Right lobe of liver (tissue), 6 donors: ENCODE results near the gene LTC4S. TPM values are rescaled to one million over a fixed set of nuclear protein-coding genes. Genes with fewer than 3 reads are reported as not detected.

Experiments
- ATAC-seq, 4 donors: fragments of 200-7000 bp; cut with Tn5 transposase; one replicate each; pipeline ENCODE4 v1.9.1; 2020; ENCODE audit warnings: mild to moderate bottlenecking in 4 of 4, moderate library complexity in 4 of 4
- DNase-seq, 3 donors: peaks; one replicate each; pipeline ENCODE4 v3.0.0-alpha.2; 2020
- H3K27ac ChIP-seq, 3 donors: fragments of 200-600 bp; one replicate each; pipeline ENCODE4 v1.8.0; 2022
- H3K27me3 ChIP-seq, 2 donors: fragments of 200-600 bp; one replicate each; pipeline ENCODE4 v1.8.0; 2022
- H3K36me3 ChIP-seq, 4 donors: fragments of 200-600 bp; sonication (generic) in 1 of 4; one replicate each; pipeline versions ENCODE4 v1.5.1 to v1.8.0; 2017 to 2022; ENCODE audit warnings: control low read depth in 1 of 4
- H3K4me1 ChIP-seq, 4 donors: fragments of 200-600 bp; sonication (generic) in 1 of 4; one replicate each; pipeline versions ENCODE4 v1.5.1 to v1.8.0; 2017 to 2022; ENCODE audit warnings: control low read depth in 1 of 4
- H3K4me3 ChIP-seq, 3 donors: fragments of 200-600 bp; one replicate each; pipeline ENCODE4 v1.8.0; 2022
- H3K9me3 ChIP-seq, 4 donors: fragments of 200-600 bp; sonication (generic) in 1 of 4; one replicate each; pipeline versions ENCODE4 v1.5.1 to v1.8.0; 2017 to 2022; ENCODE audit warnings: control low read depth in 1 of 4
- POLR2A ChIP-seq: fragments of 450-650 bp; IDR thresholded peaks from one replicate; pipeline ENCODE4 v1.6.1; 2017; ENCODE audit warnings: antibody characterized with exemption, mild to moderate bottlenecking
- WGBS: methylation state at CpG from one replicate; pipeline ENCODE4 v1.1.6; 2018; ENCODE audit warnings: low coverage, low lambda C conversion rate; ENCODE audit not compliant: insufficient coverage; ENCODE audit errors: missing lambda C conversion rate; 5-methylcytosine and 5-hydroxymethylcytosine counted together
- intact Hi-C, 2 donors: fragments of 100-400 bp; cut with DNase I; formaldehyde crosslinking; loops; one replicate each; pipeline versions ENCODE4 v1.11.2 to v1.14.1; 2022
- total RNA-seq, 6 experiments: library from RNA; depleted of rRNA in 2 of 6; stranded (reverse); fragments of >200 nt in 2 of 6; fragmentation: NEBNext Ultra II Directional in 3 of 6; extraction: Animal tissue kit (Norgen Biotek cat#: 25700) in 3 of 6; gene quantifications; one replicate each; pipeline versions ENCODE4 v1.1.0 to v1.2.4, GENCODE V29; 2016 to 2023
- TF ChIP-seq, protein P1 (sequence below), 4 donors: fragments of 200-600 bp in 3 of 4; fragments of 450-650 bp in 1 of 4; IDR thresholded peaks; one replicate each; pipeline versions ENCODE4 v1.5.1 to v1.8.0; 2016 to 2022; ENCODE audit warnings: antibody characterized with exemption in 4 of 4, mild to moderate bottlenecking in 2 of 4
- donor health status: DM: no; HTN: yes; CAD: no.
- donor health status: DM: no; HTN: no; CAD: no.
- donor health status: DM: no; HTN: no; CAD: no.
- donor health status: DM: no; HTN: yes; CAD: no.
- donor health status: DM: no; HTN: yes; CAD: no.

Gene LTC4S
- total RNA-seq, 6 experiments from 2014 or later, result 0.73 to 1.7 (median 1.4) TPM; not detected in 1

DNA sequence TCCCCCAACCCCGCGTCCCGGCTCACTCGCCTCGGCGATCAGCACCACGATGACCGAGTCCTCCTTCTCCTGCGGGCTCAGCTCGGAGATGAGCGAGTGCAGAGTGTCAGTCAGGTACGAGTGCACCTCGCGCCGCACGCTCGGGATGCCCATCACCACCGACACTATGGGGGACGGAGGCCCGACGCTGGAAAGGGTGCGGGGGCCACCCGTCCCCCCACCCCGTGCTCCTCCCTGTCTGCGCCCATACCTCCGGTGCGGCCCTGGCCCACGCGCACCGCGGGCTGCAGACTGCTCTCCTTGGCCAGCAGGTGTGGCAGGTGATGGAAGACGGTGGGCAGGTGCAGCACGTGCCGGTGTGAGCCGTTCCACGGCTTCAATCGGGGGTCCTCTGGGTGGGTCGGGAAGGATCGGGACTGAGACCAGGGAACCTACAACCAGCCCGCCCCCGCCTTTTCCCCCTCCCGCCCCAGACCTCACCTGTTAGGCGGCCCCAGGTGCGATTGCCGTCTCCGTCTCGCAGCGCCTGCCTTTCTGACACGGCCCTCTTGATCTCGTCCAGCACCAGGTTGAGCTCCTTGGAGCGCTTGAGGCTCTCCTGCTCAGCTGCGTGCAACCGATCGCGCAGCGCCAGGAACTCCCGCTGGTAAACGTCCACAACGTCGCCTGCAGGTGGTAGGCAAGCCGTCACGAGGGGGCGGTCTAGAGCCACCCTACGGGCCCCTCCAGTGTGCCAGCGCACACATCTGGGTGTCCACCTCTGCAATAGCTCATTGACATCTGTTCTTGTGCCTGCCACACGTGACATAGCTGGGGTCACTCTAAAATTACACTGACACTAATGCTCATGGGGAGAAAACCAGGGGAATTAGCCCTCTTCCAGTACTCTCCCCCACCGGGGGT, 7.8 kb downstream of the LTC4S start:
- Histone ChIP-seq H3K36me3 (peaks cover 6 to 47% (median 22%) of the 10 kb centered on the region in 4 donors), H3K4me1 (peaks cover 0 to 38% (median 17%) of the 10 kb centered on the region in 4 donors), H3K9me3 (no peaks in the 10 kb centered on the region), H3K27ac (peak overlapping the region; percentile 75 to 95 (median 84)), H3K27me3 (no peaks in the 10 kb centered on the region), H3K4me3 (no peak overlapping the region)
- intact Hi-C loops, result no loop called here
- no peak for TF ChIP-seq POLR2A
- TF ChIP-seq, protein P1, sequence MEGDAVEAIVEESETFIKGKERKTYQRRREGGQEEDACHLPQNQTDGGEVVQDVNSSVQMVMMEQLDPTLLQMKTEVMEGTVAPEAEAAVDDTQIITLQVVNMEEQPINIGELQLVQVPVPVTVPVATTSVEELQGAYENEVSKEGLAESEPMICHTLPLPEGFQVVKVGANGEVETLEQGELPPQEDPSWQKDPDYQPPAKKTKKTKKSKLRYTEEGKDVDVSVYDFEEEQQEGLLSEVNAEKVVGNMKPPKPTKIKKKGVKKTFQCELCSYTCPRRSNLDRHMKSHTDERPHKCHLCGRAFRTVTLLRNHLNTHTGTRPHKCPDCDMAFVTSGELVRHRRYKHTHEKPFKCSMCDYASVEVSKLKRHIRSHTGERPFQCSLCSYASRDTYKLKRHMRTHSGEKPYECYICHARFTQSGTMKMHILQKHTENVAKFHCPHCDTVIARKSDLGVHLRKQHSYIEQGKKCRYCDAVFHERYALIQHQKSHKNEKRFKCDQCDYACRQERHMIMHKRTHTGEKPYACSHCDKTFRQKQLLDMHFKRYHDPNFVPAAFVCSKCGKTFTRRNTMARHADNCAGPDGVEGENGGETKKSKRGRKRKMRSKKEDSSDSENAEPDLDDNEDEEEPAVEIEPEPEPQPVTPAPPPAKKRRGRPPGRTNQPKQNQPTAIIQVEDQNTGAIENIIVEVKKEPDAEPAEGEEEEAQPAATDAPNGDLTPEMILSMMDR (IDR thresholded peaks at IDR 0.05), result peak; percentile 61 to 88 (median 75)
- peak; percentile 36 to 53 (median 44) for ATAC-seq
- WGBS, result 36% methylated on average over 2 of the region's 67 CpGs
- DNase-seq, result peak; percentile 85 to 86 (median 85)

DNA sequence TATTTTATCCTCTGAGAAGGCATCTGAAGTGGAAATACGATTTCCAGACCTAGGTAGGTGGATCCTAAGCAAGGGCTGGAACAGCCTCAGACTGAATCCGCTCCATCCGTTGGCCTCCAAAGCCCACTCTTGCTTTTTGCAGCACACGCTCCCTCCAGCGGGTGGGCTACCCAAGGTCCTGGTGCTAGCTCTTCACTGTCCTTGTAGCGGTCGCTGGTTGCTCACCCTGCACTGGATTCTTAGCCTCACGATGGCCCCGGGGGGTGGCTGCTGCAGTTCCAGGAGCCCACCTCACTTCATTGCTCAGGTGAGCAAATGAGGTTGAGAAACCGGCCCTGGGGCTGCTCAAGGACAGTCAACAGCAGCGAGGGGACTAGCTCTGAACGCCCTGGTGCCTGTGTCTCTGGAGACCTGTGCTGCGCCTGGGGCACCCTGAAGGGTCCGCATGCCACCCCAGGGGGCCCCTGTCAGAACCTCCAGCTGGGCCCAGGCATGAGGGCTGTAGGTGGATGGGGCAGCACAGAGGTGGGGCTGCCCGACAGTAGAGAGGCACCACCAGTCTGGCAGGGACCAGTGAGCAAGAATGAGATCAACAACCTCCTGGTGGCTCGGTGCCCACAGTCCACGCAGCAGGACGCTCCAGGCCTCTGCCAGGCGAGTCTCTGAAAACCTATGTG, 8.6 kb downstream of the LTC4S start:
- intact Hi-C loops, result no loop called here
- Histone ChIP-seq H3K9me3 (no peaks in the 10 kb centered on the region), H3K27me3 (no peaks in the 10 kb centered on the region), H3K4me1 (peaks cover 0 to 33% (median 16%) of the 10 kb centered on the region in 4 donors), H3K27ac (peak overlapping the region; percentile 75 to 95 (median 84)), H3K4me3 (peak overlapping the region in 2 of 3 donors; percentile 28 to 29), H3K36me3 (peaks cover 6 to 44% (median 20%) of the 10 kb centered on the region in 4 donors)
- 77% methylated on average over 10 of the region's 19 CpGs for WGBS
- ATAC-seq (peak; percentile 54 to 65 (median 60)), DNase-seq (peak; percentile 86 to 92 (median 91))
- TF ChIP-seq, protein P1 (IDR thresholded peaks at IDR 0.05), result no peak
- no peak for TF ChIP-seq POLR2A

DNA sequence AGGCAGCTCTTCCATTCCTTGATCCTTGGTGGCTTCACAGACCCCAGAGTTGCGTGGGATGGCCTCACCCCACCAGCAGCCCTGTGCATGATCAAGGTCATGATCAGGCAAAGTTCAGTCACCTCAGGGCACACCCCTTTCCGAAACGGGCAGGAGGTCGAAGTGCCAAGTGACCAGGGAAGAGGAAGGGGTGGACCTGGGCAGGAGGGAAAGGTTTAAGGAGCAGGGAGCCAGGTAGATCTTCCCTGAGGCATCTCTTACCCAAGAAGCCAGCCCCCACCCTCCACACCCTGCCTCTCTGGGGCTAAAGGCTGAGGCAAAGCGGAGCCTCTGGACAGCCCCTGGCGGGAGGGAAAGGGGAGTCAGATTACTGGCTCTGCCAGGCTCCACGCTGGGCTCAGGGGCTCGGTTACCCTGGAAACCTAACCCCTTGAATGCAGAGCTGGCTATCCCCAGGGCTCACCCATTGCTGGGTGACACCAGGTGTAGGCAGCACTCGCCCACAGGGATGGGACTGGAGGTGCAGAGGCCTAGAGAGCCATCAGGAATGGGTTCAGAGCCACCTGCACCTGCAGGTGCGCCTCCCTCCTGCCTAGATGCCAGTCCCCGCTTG, 9.3 kb downstream of the LTC4S start:
- WGBS, result 12% methylated on average over 4 of the region's 11 CpGs
- Histone ChIP-seq H3K27ac (peak overlapping the region; percentile 75 to 95 (median 84)), H3K4me1 (peaks cover 0 to 40% (median 15%) of the 10 kb centered on the region in 4 donors), H3K4me3 (peak overlapping the region in 2 of 3 donors; percentile 28 to 29), H3K27me3 (no peaks in the 10 kb centered on the region), H3K36me3 (peaks cover 6 to 37% (median 15%) of the 10 kb centered on the region in 4 donors), H3K9me3 (no peaks in the 10 kb centered on the region)
- TF ChIP-seq, protein P1 (IDR thresholded peaks at IDR 0.05), result no peak
- TF ChIP-seq POLR2A, result no peak
- intact Hi-C loops, result no loop called here
- DNase-seq, result peak; percentile 76 to 88 (median 82)
- peak; percentile 33 to 63 (median 50) for ATAC-seq
